GM12801 (cell line): ENCODE measurements around the gene MIAT.

Experiments used
- CTCF ChIP-seq: IDR thresholded peaks from one replicate; pipeline ENCODE4 v1.5.1; 2011; ENCODE audit warnings: control low read depth; ENCODE audit not compliant: insufficient read length; ENCODE audit errors: extremely low read depth

The MIAT gene

GRCh38 chr22:26662160-26662559, 4.8 kb downstream of the MIAT start:
- no peak for TF ChIP-seq CTCF

GRCh38 chr22:26663374-26663923, 6.1 kb downstream of the MIAT start:
- TF ChIP-seq CTCF = no peak

GRCh38 chr22:26665813-26666231, 8.4 kb downstream of the MIAT start:
- TF ChIP-seq CTCF = no peak

- no peak for TF ChIP-seq CTCF
Observed at GRCh38 chr22:26667140-26667539, 9.8 kb downstream of the MIAT start.

- TF ChIP-seq CTCF = no peak
Observed at GRCh38 chr22:26669060-26669481, 11.7 kb downstream of the MIAT start.

GRCh38 chr22:26670459-26670858, 13.1 kb downstream of the MIAT start:
- TF ChIP-seq CTCF = no peak

GRCh38 chr22:26671317-26672059, 14.1 kb downstream of the MIAT start:
- no peak for TF ChIP-seq CTCF
